Suprapubic skin (tissue), 4 donors: ENCODE results near the gene CYB561D2.

Experiments used
- CTCF ChIP-seq, 2 donors: fragments of 200-600 bp in 1 of 2; fragments of 450-650 bp in 1 of 2; sonication (generic) in 1 of 2; IDR thresholded peaks; one replicate each; pipeline ENCODE4 v1.5.1; 2016 to 2019; ENCODE audit warnings: antibody characterized with exemption in 2 of 2, mild to moderate bottlenecking in 1 of 2, moderate library complexity in 1 of 2
- EP300 ChIP-seq: sonication (generic); formaldehyde crosslinking; IDR thresholded peaks from one replicate; pipeline ENCODE4 v1.6.1; 2017; ENCODE audit warnings: antibody characterized with exemption
- POLR2A ChIP-seq, 2 donors: fragments of 450-650 bp; IDR thresholded peaks; one replicate each; pipeline ENCODE4 v1.6.1; 2017; ENCODE audit warnings: antibody characterized with exemption in 2 of 2, mild to moderate bottlenecking in 2 of 2, moderate library complexity in 2 of 2
- POLR2AphosphoS5 ChIP-seq, 3 donors: sonication (generic); formaldehyde crosslinking; IDR thresholded peaks; one replicate each; pipeline ENCODE4 v1.6.1; 2017; ENCODE audit warnings: antibody characterized with exemption in 3 of 3

- TF ChIP-seq CTCF (IDR thresholded peaks at IDR 0.05) (no peak), EP300 (no peak), POLR2AphosphoS5 (IDR thresholded peaks at IDR 0.05) (no peak), POLR2A (IDR thresholded peaks at IDR 0.05) (no peak)
Observed at GRCh38 chr3:50378024-50378423, 27.4 kb downstream of the CYB561D2 start.
